HepG2 (cell line): Measurements from ENCODE around the gene WDR45B. TPM values are rescaled to one million over a fixed set of nuclear protein-coding genes. Genes with fewer than 3 reads are reported as not detected.

Source experiments
- ATAC-seq: fragments of 200-7000 bp; cut with Tn5 transposase; 3 replicates; pipeline ENCODE4 v1.9.1; 2020; ENCODE audit warnings: mild to moderate bottlenecking, moderate library complexity
- BruUV-seq: library from RNA; stranded (reverse); fragments of 400-500 nt; replicated peaks from 2 replicates; lab custom pipeline; 2021; lab: Mats Ljungman, UMichigan
- CTCF ChIA-PET: fragments of 300-600 bp; formaldehyde crosslinking; extraction: SDS; loops from one replicate; lab custom pipeline; 2021; ENCODE audit warnings: low total read pairs, inconsistent platforms, low intra/inter-chr PET ratio; lab: Yijun Ruan, JAX
- POLR2A ChIA-PET: fragments of 350-600 bp; sonication (Branson Sonifier 250); formaldehyde crosslinking; loops from one replicate; lab custom pipeline; 2020; ENCODE audit warnings: antibody characterized with exemption, inconsistent platforms; lab: Yijun Ruan, JAX
- DNase-seq: peaks from one replicate; pipeline ENCODE4 v3.0.0-alpha.2; 2015; ENCODE audit warnings: low spot score
- FAIRE-seq: peaks from 3 replicates; lab custom pipeline; 2011; peaks lifted over from hg19 to GRCh38; lab: Jason Lieb, UNC
- H2AFZ ChIP-seq: one replicate; pipeline ENCODE4 v1.6.1; 2011; ENCODE audit warnings: low read length, inconsistent platforms
- H3K27ac ChIP-seq: fragments of 300-600 bp; 3 replicates; pipeline ENCODE4 v1.8.0; 2011; ENCODE audit warnings: mixed run types, mild to moderate bottlenecking, mixed read lengths, low read length, inconsistent platforms; ENCODE audit not compliant: insufficient read depth; ENCODE audit errors: extremely low read length
- H3K27me3 ChIP-seq, 2 experiments: fragments of 200-600 bp in 1 of 2; 2 replicates in 1 of 2; 3 replicates in 1 of 2; pipeline versions ENCODE4 v1.6.0 to v1.8.0; 2011; ENCODE audit warnings: low read length in 2 of 2, mild to moderate bottlenecking in 2 of 2, moderate library complexity in 2 of 2, inconsistent platforms in 1 of 2; ENCODE audit not compliant: insufficient read depth in 2 of 2, control insufficient read depth in 1 of 2
- H3K36me3 ChIP-seq, 2 experiments: fragments of 200-600 bp in 1 of 2; replicated peaks in 1 of 2; 2 replicates in 1 of 2; 3 replicates in 1 of 2; pipeline versions ENCODE4 v1.5.1 to v1.8.0; 2011; ENCODE audit warnings: low read length in 2 of 2, inconsistent platforms in 1 of 2; ENCODE audit not compliant: insufficient read depth in 2 of 2, control insufficient read depth in 1 of 2
- H3K4me1 ChIP-seq: 2 replicates; pipeline ENCODE4 v1.5.1; 2012; ENCODE audit warnings: low read length, inconsistent platforms; ENCODE audit not compliant: insufficient read depth
- H3K4me2 ChIP-seq: 2 replicates; pipeline ENCODE4 v1.6.0; 2011; ENCODE audit warnings: low read depth, low read length, inconsistent platforms
- H3K4me3 ChIP-seq, 3 experiments: fragments of 200-600 bp in 1 of 3; sonication (generic), shearing (Covaris generic) in 1 of 3; replicated peaks in 1 of 3; 2 replicates each; pipeline ENCODE4 v1.5.1; 2011 to 2016; ENCODE audit warnings: low read length in 3 of 3, inconsistent platforms in 2 of 3, low read depth in 2 of 3, mild to moderate bottlenecking in 2 of 3, control low read depth in 1 of 3, mixed read lengths in 1 of 3; ENCODE audit not compliant: insufficient read depth in 1 of 3
- H3K79me2 ChIP-seq: one replicate; pipeline ENCODE4 v1.6.1; 2011; ENCODE audit warnings: low read length, inconsistent platforms; ENCODE audit not compliant: insufficient read depth
- H3K9ac ChIP-seq: 2 replicates; pipeline ENCODE4 v1.6.0; 2011; ENCODE audit warnings: mild to moderate bottlenecking, low read depth, low read length, inconsistent platforms; ENCODE audit not compliant: insufficient read depth
- H3K9me3 ChIP-seq: 2 replicates; pipeline ENCODE4 v1.5.1; 2012; ENCODE audit warnings: mild to moderate bottlenecking, low read length
- H4K20me1 ChIP-seq: 2 replicates; pipeline ENCODE4 v1.6.0; 2011; ENCODE audit warnings: inconsistent platforms, mild to moderate bottlenecking, low read length, moderate library complexity; ENCODE audit not compliant: insufficient read depth
- AGO1 ChIP-seq: fragments of 200-400 bp; formaldehyde crosslinking; IDR thresholded peaks from 2 replicates; pipeline ENCODE4 v1.6.1; 2017; ENCODE audit warnings: mild to moderate bottlenecking, low read depth, low read length, moderate library complexity; ENCODE audit not compliant: poor library complexity, severe bottlenecking
- AGO2 ChIP-seq: fragments of 200-400 bp; formaldehyde crosslinking; optimal IDR thresholded peaks from 2 replicates; pipeline ENCODE3; 2017; ENCODE audit warnings: mild to moderate bottlenecking, low read depth, low read length, moderate library complexity
- ELF3 ChIP-seq: IDR thresholded peaks from 2 replicates; pipeline ENCODE4 v1.6.1; 2016; ENCODE audit warnings: missing genetic modification reagents, missing compliant biosample characterization
- GATAD1 ChIP-seq: IDR thresholded peaks from 2 replicates; pipeline ENCODE4 v1.6.1; 2016; ENCODE audit warnings: missing genetic modification reagents, missing compliant biosample characterization
- NR2F6 ChIP-seq, 2 experiments: IDR thresholded peaks; 2 replicates each; pipeline ENCODE4 v1.6.1; 2016; ENCODE audit warnings: antibody characterized with exemption in 1 of 2, mild to moderate bottlenecking in 1 of 2
- U2AF2 ChIP-seq: fragments of 200-400 bp; formaldehyde crosslinking; IDR thresholded peaks from 2 replicates; pipeline ENCODE4 v1.6.1; 2017; ENCODE audit warnings: low read depth, mild to moderate bottlenecking, low read length
- ZBTB38 ChIP-seq: sonication (generic); formaldehyde crosslinking; IDR thresholded peaks from 2 replicates; pipeline ENCODE4 v1.5.1; 2020; ENCODE audit warnings: mild to moderate bottlenecking, missing genetic modification reagents
- ZFP36 ChIP-seq: fragments of 150-350 bp; IDR thresholded peaks from 2 replicates; pipeline ENCODE4 v1.6.1; 2018; ENCODE audit warnings: borderline replicate concordance, low read length, low read depth; ENCODE audit not compliant: partially characterized antibody
- ZNF33A ChIP-seq: sonication (generic); formaldehyde crosslinking; IDR thresholded peaks from 2 replicates; pipeline ENCODE4 v1.5.1; 2020; ENCODE audit warnings: missing genetic modification reagents, mild to moderate bottlenecking, moderate library complexity, borderline replicate concordance
- ZNF589 ChIP-seq: sonication (generic); formaldehyde crosslinking; conservative IDR thresholded peaks from 2 replicates; pipeline ENCODE4 v1.8.0; 2022; ENCODE audit warnings: mild to moderate bottlenecking, moderate library complexity, missing genetic modification reagents
- ZNF780A ChIP-seq: sonication (generic); formaldehyde crosslinking; IDR thresholded peaks from 2 replicates; pipeline ENCODE4 v1.8.0; 2022; ENCODE audit warnings: mild to moderate bottlenecking, missing genetic modification reagents, moderate library complexity
- WGBS: methylation state at CpG from one replicate; pipeline ENCODE4 v1.1.6; 2017; ENCODE audit warnings: low lambda C conversion rate; 5-methylcytosine and 5-hydroxymethylcytosine counted together
- in situ Hi-C: cut with HindIII; loops from 2 replicates; pipeline ENCODE4 v1.10.0; 2017; ENCODE audit warnings: low pct_unique_long_range_greater_than_20kb; ENCODE audit not compliant: extremely low pct_ligation_motif_present
- intact Hi-C: fragments of 100-400 bp; cut with micrococcal nuclease; formaldehyde crosslinking; loops from one replicate; pipeline ENCODE4 v1.10.0; 2022; ENCODE audit not compliant: unreplicated experiment
- polyA plus RNA-seq, 8 experiments: library from polyadenylated mRNA; depleted of rRNA in 3 of 8; stranded (reverse) in 7 of 8; unstranded in 1 of 8; fragments of >200 nt; fragmentation: Illumina TruSeq in 4 of 8; extraction: Trizol in 4 of 8; gene quantifications; 2 replicates each; pipeline versions ENCODE4 v1.2.1 to v1.2.3, GENCODE V29; 2011 to 2016; ENCODE audit warnings: low read depth in 4 of 8, missing spikeins in 1 of 8, mixed read lengths in 1 of 8; ENCODE audit not compliant: insufficient read depth in 1 of 8
- total RNA-seq, 5 experiments: library from RNA; depleted of rRNA; stranded (reverse); fragments of >200 nt; fragmentation: Illumina TruSeq; extraction: Trizol; gene quantifications; 2 replicates each; pipeline ENCODE4 v1.2.3, GENCODE V29; 2016; ENCODE audit warnings: low read depth in 1 of 5
- TF ChIP-seq, protein P1 (sequence below): sonication (generic); formaldehyde crosslinking; IDR thresholded peaks from 2 replicates; pipeline ENCODE4 v1.8.1; 2023; ENCODE audit warnings: missing genetic modification reagents, mild to moderate bottlenecking, borderline replicate concordance
- TF ChIP-seq, protein P2 (sequence below): sonication (generic); IDR thresholded peaks from 2 replicates; pipeline ENCODE4 v1.6.1; 2016; ENCODE audit warnings: low read depth, borderline replicate concordance
- TF ChIP-seq, protein P3 (sequence below): IDR thresholded peaks from 2 replicates; pipeline ENCODE4 v1.6.1; 2012; ENCODE audit warnings: inconsistent platforms
- TF ChIP-seq, protein P4 (sequence below): sonication (generic); formaldehyde crosslinking; IDR thresholded peaks from 2 replicates; pipeline ENCODE4 v1.4.0; 2020; ENCODE audit warnings: mild to moderate bottlenecking, missing genetic modification reagents
- TF ChIP-seq, protein P5 (sequence below): IDR thresholded peaks from 2 replicates; pipeline ENCODE4 v1.6.1; 2016; ENCODE audit warnings: mild to moderate bottlenecking

Gene WDR45B
- total and polyA plus RNA-seq, 2 of the 13 experiments (the other 11 are each of a cell fraction or from before 2014, with no cell fraction given), result 86.2 to 155 TPM

DNA sequence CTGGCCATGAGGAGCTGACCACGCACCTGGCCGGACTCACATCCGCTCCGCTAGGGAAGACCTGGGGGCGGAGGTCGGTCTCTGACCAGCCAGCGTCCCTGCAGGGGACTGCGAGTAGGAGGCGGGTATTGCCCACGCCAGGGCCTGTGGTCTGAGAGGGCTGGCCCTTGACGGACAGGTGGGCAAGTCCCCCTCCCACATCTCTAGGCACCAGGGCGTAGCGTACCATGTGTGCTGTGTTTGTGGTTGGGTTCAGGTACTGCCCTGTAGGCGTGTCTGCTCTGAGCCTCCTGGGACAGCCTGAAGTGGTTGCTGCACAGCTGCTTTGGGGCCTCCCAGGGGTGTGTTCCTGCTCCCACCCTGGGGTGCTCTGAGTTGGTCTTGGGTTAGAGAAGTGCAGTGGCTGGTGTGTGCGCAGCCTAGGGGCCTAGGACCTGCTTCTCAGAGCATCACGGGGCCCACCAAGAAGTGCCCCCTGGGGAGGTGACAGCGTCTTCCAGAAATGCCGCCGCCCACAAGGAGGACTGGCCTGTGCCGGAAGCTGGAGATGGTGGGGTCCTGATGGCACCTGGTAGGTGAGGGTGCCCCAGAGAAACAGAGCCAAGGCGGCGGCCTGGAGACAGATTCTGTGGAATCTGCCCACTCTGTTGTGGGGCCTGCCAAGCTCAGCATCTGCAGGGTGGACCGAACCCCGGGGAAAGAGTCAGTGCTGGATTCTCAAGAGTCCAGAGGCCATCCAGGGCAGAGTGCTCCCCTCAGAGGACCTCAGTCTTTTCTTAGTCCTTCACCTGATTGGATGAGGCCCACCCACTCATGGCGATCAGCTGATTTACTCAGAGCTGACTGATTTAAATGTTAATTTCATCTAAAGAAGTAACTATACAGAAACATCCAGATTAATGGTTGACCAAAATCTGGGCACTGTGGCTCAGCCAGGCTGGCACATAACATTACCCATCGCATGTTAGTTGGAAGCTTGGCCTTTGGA is 48.3 kb downstream of the WDR45B start:
- no peak for DNase-seq
- TF ChIP-seq ELF3 (CRISPR knock-in tag), result no peak
- TF ChIP-seq, protein P1, sequence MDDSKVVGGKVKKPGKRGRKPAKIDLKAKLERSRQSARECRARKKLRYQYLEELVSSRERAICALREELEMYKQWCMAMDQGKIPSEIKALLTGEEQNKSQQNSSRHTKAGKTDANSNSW, result no peak
- no peak for TF ChIP-seq ZFP36
- TF ChIP-seq ZNF33A, result no peak
- TF ChIP-seq NR2F6 (IDR thresholded peaks at IDR 0.05), result no peak
- TF ChIP-seq NR2F6 (CRISPR knock-in tag; IDR thresholded peaks at IDR 0.05), result no peak
- TF ChIP-seq AGO1, result no peak
- TF ChIP-seq, protein P2, sequence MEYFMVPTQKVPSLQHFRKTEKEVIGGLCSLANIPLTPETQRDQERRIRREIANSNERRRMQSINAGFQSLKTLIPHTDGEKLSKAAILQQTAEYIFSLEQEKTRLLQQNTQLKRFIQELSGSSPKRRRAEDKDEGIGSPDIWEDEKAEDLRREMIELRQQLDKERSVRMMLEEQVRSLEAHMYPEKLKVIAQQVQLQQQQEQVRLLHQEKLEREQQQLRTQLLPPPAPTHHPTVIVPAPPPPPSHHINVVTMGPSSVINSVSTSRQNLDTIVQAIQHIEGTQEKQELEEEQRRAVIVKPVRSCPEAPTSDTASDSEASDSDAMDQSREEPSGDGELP, result peak; percentile 59; the same call in 1 of the 2 replicates
- 0 out of 2 replicates have a peak, but pooled peaks have one; percentile 50 for TF ChIP-seq ZNF780A (CRISPR knock-in tag)
- TF ChIP-seq, protein P3, sequence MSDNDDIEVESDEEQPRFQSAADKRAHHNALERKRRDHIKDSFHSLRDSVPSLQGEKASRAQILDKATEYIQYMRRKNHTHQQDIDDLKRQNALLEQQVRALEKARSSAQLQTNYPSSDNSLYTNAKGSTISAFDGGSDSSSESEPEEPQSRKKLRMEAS, result 0 out of 2 replicates have a peak, but pooled peaks have one; percentile 15
- TF ChIP-seq ZNF589 (CRISPR knock-in tag), result 0 out of 2 replicates have a peak, but pooled peaks have one; percentile 26
- TF ChIP-seq GATAD1, result no peak
- peak; percentile 90 for TF ChIP-seq AGO2
- TF ChIP-seq, protein P4, sequence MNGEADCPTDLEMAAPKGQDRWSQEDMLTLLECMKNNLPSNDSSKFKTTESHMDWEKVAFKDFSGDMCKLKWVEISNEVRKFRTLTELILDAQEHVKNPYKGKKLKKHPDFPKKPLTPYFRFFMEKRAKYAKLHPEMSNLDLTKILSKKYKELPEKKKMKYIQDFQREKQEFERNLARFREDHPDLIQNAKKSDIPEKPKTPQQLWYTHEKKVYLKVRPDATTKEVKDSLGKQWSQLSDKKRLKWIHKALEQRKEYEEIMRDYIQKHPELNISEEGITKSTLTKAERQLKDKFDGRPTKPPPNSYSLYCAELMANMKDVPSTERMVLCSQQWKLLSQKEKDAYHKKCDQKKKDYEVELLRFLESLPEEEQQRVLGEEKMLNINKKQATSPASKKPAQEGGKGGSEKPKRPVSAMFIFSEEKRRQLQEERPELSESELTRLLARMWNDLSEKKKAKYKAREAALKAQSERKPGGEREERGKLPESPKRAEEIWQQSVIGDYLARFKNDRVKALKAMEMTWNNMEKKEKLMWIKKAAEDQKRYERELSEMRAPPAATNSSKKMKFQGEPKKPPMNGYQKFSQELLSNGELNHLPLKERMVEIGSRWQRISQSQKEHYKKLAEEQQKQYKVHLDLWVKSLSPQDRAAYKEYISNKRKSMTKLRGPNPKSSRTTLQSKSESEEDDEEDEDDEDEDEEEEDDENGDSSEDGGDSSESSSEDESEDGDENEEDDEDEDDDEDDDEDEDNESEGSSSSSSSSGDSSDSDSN (CRISPR knock-in tag), result no peak
- TF ChIP-seq U2AF2, result no peak
- TF ChIP-seq, protein P5, sequence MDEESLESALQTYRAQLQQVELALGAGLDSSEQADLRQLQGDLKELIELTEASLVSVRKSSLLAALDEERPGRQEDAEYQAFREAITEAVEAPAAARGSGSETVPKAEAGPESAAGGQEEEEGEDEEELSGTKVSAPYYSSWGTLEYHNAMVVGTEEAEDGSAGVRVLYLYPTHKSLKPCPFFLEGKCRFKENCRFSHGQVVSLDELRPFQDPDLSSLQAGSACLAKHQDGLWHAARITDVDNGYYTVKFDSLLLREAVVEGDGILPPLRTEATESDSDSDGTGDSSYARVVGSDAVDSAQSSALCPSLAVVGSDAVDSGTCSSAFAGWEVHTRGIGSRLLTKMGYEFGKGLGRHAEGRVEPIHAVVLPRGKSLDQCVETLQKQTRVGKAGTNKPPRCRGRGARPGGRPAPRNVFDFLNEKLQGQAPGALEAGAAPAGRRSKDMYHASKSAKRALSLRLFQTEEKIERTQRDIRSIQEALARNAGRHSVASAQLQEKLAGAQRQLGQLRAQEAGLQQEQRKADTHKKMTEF (CRISPR knock-in tag), result no peak
- TF ChIP-seq ZBTB38, result peak; percentile 40; the same call in 1 of the 2 replicates

More for the DNA sequence above, 48.3 kb downstream of the WDR45B start:
- Histone ChIP-seq H3K4me2 (no peak overlapping the region), H3K36me3 (peaks cover 57 to 85% of the 10 kb centered on the region in 2 experiments), H3K4me3 (no peak overlapping the region), H3K9me3 (no peaks in the 10 kb centered on the region), H3K79me2 (no peaks in the 10 kb centered on the region), H3K27ac (no peak overlapping the region), H3K9ac (no peak overlapping the region), H3K27me3 (no peaks in the 10 kb centered on the region), H4K20me1 (peaks cover 16% of the 10 kb centered on the region; the same call in 1 of the 2 replicates), H3K4me1 (no peaks in the 10 kb centered on the region; the same call in 1 of the 2 replicates), H2AFZ (no peak overlapping the region)
- no peak for FAIRE-seq
- ATAC-seq, result peak; percentile 11
- in situ Hi-C loops, result no loop called here
- BruUV-seq, result no TSS peak
- CTCF ChIA-PET, result no interaction called here
- intact Hi-C loops, result no loop called here
- POLR2A ChIA-PET, result no interaction called here
- 98% methylated on average over 21 of the region's 26 CpGs for WGBS
